ENCODE data around the gene LCE1F.

The LCE1F gene

DNA sequence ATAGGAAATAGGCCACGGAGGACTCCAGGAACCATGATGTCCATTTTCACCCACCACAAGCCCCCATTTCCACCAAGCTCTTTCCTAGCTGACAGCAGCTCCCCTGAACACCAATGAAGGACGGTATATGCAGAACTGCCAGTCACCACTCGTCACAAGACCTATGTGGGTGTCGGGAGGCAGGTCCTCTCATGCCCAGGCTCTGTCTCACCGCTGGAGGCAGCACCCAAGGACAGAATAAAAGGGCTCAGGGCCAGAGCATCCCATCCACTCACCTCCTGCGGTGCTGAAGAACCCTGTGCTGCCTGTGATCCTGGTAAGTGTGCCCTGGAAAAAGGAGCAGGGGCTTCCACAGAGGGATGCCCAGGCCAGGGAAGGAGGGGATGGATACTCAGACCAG, at the start of gene LCE1F:
TSS of gene LCE1F (plus strand) at position 266 of the 400 bp plus-strand sequence. CDS start 1,232 bp downstream, outside the sequence.
- H3K27ac ChIP-seq (ENCODE audit: low read depth, low read length): no peak within 1 kb of the TSS
- H3K4me1 ChIP-seq (ENCODE audit: control insufficient read depth, insufficient read depth, low read length): no peaks in the 10 kb centered on the region
- H3K27me3 ChIP-seq (ENCODE audit: control insufficient read depth, insufficient read depth, low read length): no peaks in the 10 kb centered on the region
- no peaks in the 10 kb centered on the region for H3K36me3 ChIP-seq (ENCODE audit: control insufficient read depth, insufficient read depth, low read length)
- H3K4me3 ChIP-seq (ENCODE audit: low read depth, low read length): no peak within 1 kb of the TSS
- no peak within 1 kb of the TSS for H3K9ac ChIP-seq (ENCODE audit: low read length)
- H3K9me3 ChIP-seq (ENCODE audit: control insufficient read depth, insufficient read depth, low read depth, low read length): peaks cover 18% of the 10 kb centered on the region; the same call in 1 of the 2 replicates

GRCh38 chr1:152725261-152725660, 49.7 kb upstream of the LCE1F start:
- no peak overlapping the region for H3K9ac ChIP-seq (ENCODE audit: low read length)
- H3K36me3 ChIP-seq (ENCODE audit: control insufficient read depth, insufficient read depth, low read length): no peaks in the 10 kb centered on the region
- peaks cover 3% of the 10 kb centered on the region; the same call in 1 of the 2 replicates for H3K27me3 ChIP-seq (ENCODE audit: control insufficient read depth, insufficient read depth, low read length)
- peaks cover 9% of the 10 kb centered on the region; the same call in 1 of the 2 replicates for H3K9me3 ChIP-seq (ENCODE audit: control insufficient read depth, insufficient read depth, low read depth, low read length)
- H3K27ac ChIP-seq (ENCODE audit: low read depth, low read length): no peak overlapping the region
- no peaks in the 10 kb centered on the region for H3K4me1 ChIP-seq (ENCODE audit: control insufficient read depth, insufficient read depth, low read length)
- H3K4me3 ChIP-seq (ENCODE audit: low read depth, low read length): no peak overlapping the region

DNA sequence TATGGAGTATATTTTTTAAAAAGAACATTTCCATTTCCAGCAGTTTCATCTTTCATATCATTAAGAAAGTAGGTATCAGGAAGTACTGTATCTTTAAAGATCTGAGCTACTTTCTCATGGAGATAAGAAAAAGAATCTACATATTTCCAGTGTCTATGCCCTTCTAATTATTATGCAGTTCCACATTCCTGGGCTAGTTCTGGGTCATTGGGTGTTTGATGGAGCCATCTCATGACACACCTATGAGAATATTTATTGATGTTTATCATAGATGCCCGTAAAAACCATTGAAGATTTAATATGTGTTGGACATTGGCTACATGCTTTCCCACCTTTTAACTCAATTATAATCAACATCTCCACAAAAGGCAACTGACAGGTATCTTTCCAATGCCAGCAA, 46.0 kb upstream of the LCE1F start:
- H3K27ac ChIP-seq (ENCODE audit: low read depth, low read length): no peak overlapping the region
- H3K9me3 ChIP-seq (ENCODE audit: control insufficient read depth, insufficient read depth, low read depth, low read length): peaks cover 3% of the 10 kb centered on the region; the same call in 1 of the 2 replicates
- H3K9ac ChIP-seq (ENCODE audit: low read length): no peak overlapping the region
- H3K4me3 ChIP-seq (ENCODE audit: low read depth, low read length): no peak overlapping the region
- no peaks in the 10 kb centered on the region for H3K36me3 ChIP-seq (ENCODE audit: control insufficient read depth, insufficient read depth, low read length)
- H3K27me3 ChIP-seq (ENCODE audit: control insufficient read depth, insufficient read depth, low read length): peaks cover 4% of the 10 kb centered on the region; the same call in 1 of the 2 replicates
- H3K4me1 ChIP-seq (ENCODE audit: control insufficient read depth, insufficient read depth, low read length): no peaks in the 10 kb centered on the region

- Histone ChIP-seq H3K4me1 (ENCODE audit: control insufficient read depth, insufficient read depth, low read length) (no peaks in the 10 kb centered on the region), H3K36me3 (ENCODE audit: control insufficient read depth, insufficient read depth, low read length) (no peaks in the 10 kb centered on the region), H3K9me3 (ENCODE audit: control insufficient read depth, insufficient read depth, low read depth, low read length) (peaks cover 11% of the 10 kb centered on the region; the same call in 1 of the 2 replicates), H3K27me3 (ENCODE audit: control insufficient read depth, insufficient read depth, low read length) (peaks cover 11% of the 10 kb centered on the region; the same call in 1 of the 2 replicates), H3K27ac (ENCODE audit: low read depth, low read length) (no peak overlapping the region), H3K9ac (ENCODE audit: low read length) (no peak overlapping the region), H3K4me3 (ENCODE audit: low read depth, low read length) (no peak overlapping the region)
Observed at GRCh38 chr1:152735648-152736047, 39.3 kb upstream of the LCE1F start.

- Histone ChIP-seq H3K27ac (ENCODE audit: low read depth, low read length) (no peak overlapping the region), H3K36me3 (ENCODE audit: control insufficient read depth, insufficient read depth, low read length) (no peaks in the 10 kb centered on the region), H3K9ac (ENCODE audit: low read length) (no peak overlapping the region), H3K4me1 (ENCODE audit: control insufficient read depth, insufficient read depth, low read length) (no peaks in the 10 kb centered on the region), H3K4me3 (ENCODE audit: low read depth, low read length) (no peak overlapping the region), H3K27me3 (ENCODE audit: control insufficient read depth, insufficient read depth, low read length) (peaks cover 7% of the 10 kb centered on the region; the same call in 1 of the 2 replicates), H3K9me3 (ENCODE audit: control insufficient read depth, insufficient read depth, low read depth, low read length) (peaks cover 20% of the 10 kb centered on the region; the same call in 1 of the 2 replicates)
Observed at GRCh38 chr1:152737997-152738396, 36.9 kb upstream of the LCE1F start.

GRCh38 chr1:152739841-152740240, 35.1 kb upstream of the LCE1F start:
- Histone ChIP-seq H3K27ac (ENCODE audit: low read depth, low read length) (no peak overlapping the region), H3K4me1 (ENCODE audit: control insufficient read depth, insufficient read depth, low read length) (no peaks in the 10 kb centered on the region), H3K36me3 (ENCODE audit: control insufficient read depth, insufficient read depth, low read length) (no peaks in the 10 kb centered on the region), H3K27me3 (ENCODE audit: control insufficient read depth, insufficient read depth, low read length) (peaks cover 7% of the 10 kb centered on the region; the same call in 1 of the 2 replicates), H3K9ac (ENCODE audit: low read length) (no peak overlapping the region), H3K4me3 (ENCODE audit: low read depth, low read length) (no peak overlapping the region), H3K9me3 (ENCODE audit: control insufficient read depth, insufficient read depth, low read depth, low read length) (peaks cover 31% of the 10 kb centered on the region; the same call in 1 of the 2 replicates)

GRCh38 chr1:152741656-152742055, 33.3 kb upstream of the LCE1F start:
- peaks cover 31% of the 10 kb centered on the region; the same call in 1 of the 2 replicates for H3K9me3 ChIP-seq (ENCODE audit: control insufficient read depth, insufficient read depth, low read depth, low read length)
- H3K27me3 ChIP-seq (ENCODE audit: control insufficient read depth, insufficient read depth, low read length): peaks cover 4% of the 10 kb centered on the region; the same call in 1 of the 2 replicates
- no peak overlapping the region for H3K4me3 ChIP-seq (ENCODE audit: low read depth, low read length)
- H3K27ac ChIP-seq (ENCODE audit: low read depth, low read length): no peak overlapping the region
- H3K9ac ChIP-seq (ENCODE audit: low read length): no peak overlapping the region
- no peaks in the 10 kb centered on the region for H3K36me3 ChIP-seq (ENCODE audit: control insufficient read depth, insufficient read depth, low read length)
- H3K4me1 ChIP-seq (ENCODE audit: control insufficient read depth, insufficient read depth, low read length): no peaks in the 10 kb centered on the region

DNA sequence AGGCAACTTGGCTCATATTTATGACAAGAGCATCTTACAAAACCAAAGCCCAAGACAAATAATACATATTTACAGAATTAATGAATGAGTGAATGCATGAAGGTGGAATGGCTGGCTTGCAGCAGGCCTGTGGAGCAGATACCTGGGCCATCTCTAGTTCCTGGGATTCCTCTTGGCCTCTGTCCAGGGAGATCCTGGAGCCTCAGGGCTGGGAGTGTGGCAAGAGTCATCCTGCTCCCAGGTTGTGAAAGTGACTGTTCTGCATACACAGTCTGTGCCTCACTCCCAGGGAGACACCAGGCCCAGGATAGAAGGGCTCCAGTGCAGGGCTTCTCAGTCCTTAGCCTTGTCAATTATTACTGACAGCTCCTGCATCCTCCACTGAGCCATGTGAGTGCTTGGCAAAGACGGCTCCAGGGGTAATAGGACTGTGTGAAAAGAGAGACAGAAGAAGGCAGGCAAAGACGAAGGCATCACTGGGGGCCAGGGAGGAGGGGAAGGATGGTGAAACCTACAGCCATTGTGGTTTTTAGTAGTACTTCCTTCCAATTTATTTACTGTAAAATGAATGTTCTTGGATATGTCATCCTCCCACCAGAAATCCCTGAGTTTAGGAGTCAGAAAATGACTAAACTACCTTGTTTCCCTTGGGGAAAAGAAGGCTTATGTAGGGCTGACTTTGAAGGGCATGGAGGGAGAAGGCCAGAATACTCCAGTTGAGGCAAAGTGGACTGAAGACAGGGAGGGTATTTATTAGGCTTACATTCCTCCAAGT, 31.4 kb upstream of the LCE1F start:
- Histone ChIP-seq H3K9me3 (ENCODE audit: control insufficient read depth, insufficient read depth, low read depth, low read length) (peaks cover 32% of the 10 kb centered on the region; the same call in 1 of the 2 replicates), H3K9ac (ENCODE audit: low read length) (no peak overlapping the region)

GRCh38 chr1:152745289-152745704, 29.6 kb upstream of the LCE1F start:
- Histone ChIP-seq H3K4me1 (ENCODE audit: control insufficient read depth, insufficient read depth, low read length) (no peaks in the 10 kb centered on the region), H3K27ac (ENCODE audit: low read depth, low read length) (no peak overlapping the region), H3K4me3 (ENCODE audit: low read depth, low read length) (no peak overlapping the region), H3K36me3 (ENCODE audit: control insufficient read depth, insufficient read depth, low read length) (no peaks in the 10 kb centered on the region), H3K27me3 (ENCODE audit: control insufficient read depth, insufficient read depth, low read length) (peaks cover 3% of the 10 kb centered on the region; the same call in 1 of the 2 replicates), H3K9me3 (ENCODE audit: control insufficient read depth, insufficient read depth, low read depth, low read length) (peaks cover 34% of the 10 kb centered on the region; the same call in 1 of the 2 replicates), H3K9ac (ENCODE audit: low read length) (no peak overlapping the region)

More for the DNA sequence above, 31.4 kb upstream of the LCE1F start:
- no peaks in the 10 kb centered on the region for H3K27me3 ChIP-seq (ENCODE audit: control insufficient read depth, insufficient read depth, low read length)
- H3K27ac ChIP-seq (ENCODE audit: low read depth, low read length): no peak overlapping the region
- H3K4me3 ChIP-seq (ENCODE audit: low read depth, low read length): no peak overlapping the region
- H3K4me1 ChIP-seq (ENCODE audit: control insufficient read depth, insufficient read depth, low read length): no peaks in the 10 kb centered on the region
- H3K36me3 ChIP-seq (ENCODE audit: control insufficient read depth, insufficient read depth, low read length): no peaks in the 10 kb centered on the region

DNA sequence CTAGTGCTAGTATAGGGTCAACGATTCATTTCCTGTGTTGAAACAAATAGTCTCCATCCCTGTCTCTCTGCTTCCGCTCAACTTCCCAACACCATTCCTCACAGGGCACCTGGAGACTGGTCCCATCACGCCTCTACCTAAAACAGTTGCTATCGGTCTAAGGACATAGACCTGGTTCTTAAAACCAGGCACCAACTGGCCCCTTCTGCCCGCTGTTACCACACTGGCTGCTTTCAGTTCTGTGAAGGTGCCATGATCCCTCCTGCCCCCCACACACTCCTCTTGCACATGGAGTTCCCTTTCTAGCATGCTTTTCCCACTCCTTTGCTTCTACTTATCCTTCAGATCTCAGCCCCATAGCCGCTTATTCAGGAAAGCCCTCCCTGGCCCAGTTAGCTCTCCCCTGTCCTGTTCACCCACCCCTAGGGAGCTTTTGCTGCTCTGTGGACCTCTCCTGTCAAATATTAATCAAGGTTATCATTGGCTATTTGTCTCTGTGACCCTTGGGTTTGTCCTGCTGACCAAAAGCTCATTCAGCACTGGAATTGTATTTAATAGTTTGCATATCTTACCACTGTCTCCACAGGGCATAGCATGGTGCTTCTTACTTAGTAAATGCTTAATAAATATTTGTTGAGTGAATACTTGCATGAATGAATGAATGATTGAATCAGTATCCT, 29.0 kb upstream of the LCE1F start:
- Histone ChIP-seq H3K9ac (ENCODE audit: low read length) (no peak overlapping the region), H3K36me3 (ENCODE audit: control insufficient read depth, insufficient read depth, low read length) (no peaks in the 10 kb centered on the region), H3K4me1 (ENCODE audit: control insufficient read depth, insufficient read depth, low read length) (no peaks in the 10 kb centered on the region), H3K27me3 (ENCODE audit: control insufficient read depth, insufficient read depth, low read length) (peaks cover 8% of the 10 kb centered on the region; the same call in 1 of the 2 replicates), H3K9me3 (ENCODE audit: control insufficient read depth, insufficient read depth, low read depth, low read length) (peaks cover 40% of the 10 kb centered on the region; the same call in 1 of the 2 replicates), H3K27ac (ENCODE audit: low read depth, low read length) (no peak overlapping the region), H3K4me3 (ENCODE audit: low read depth, low read length) (no peak overlapping the region)

DNA sequence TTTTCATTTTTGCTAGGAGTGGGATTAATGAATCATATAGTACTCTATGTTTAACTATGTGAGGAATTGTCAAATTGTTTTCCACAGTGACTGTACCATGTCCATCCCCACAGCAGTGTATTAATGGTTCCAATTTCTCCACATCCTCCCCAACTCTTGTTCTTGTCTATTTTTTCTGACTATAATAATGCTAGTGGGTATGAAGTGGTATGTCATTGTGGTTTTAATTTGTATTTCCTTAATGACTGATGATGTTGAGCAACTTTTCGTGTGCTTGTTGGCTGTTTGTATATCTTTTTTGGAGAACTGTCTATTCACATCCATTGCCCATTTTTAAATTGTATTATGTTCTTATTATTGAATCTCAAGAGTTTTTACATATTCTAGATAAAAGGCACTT, 27.1 kb upstream of the LCE1F start:
- Histone ChIP-seq H3K4me3 (ENCODE audit: low read depth, low read length) (no peak overlapping the region), H3K27me3 (ENCODE audit: control insufficient read depth, insufficient read depth, low read length) (peaks cover 11% of the 10 kb centered on the region; the same call in 1 of the 2 replicates)

More for the DNA sequence above, 27.1 kb upstream of the LCE1F start:
- no peak overlapping the region for H3K27ac ChIP-seq (ENCODE audit: low read depth, low read length)
- H3K9ac ChIP-seq (ENCODE audit: low read length): no peak overlapping the region
- H3K4me1 ChIP-seq (ENCODE audit: control insufficient read depth, insufficient read depth, low read length): no peaks in the 10 kb centered on the region
- H3K9me3 ChIP-seq (ENCODE audit: control insufficient read depth, insufficient read depth, low read depth, low read length): peaks cover 33% of the 10 kb centered on the region; the same call in 1 of the 2 replicates
- H3K36me3 ChIP-seq (ENCODE audit: control insufficient read depth, insufficient read depth, low read length): no peaks in the 10 kb centered on the region

All from HUES6 (cell line).